SK-N-MC (cell line): Measurements from ENCODE around the gene SH3D21.

Experiments used
- DNase-seq: peaks from one replicate; pipeline ENCODE4 v3.0.0-alpha.2; 2011; ENCODE audit warnings: low read depth, low spot score
- H3K27ac ChIP-seq: fragments of 200-600 bp; sonication (generic); 2 replicates; pipeline ENCODE4 v1.5.1; 2016; ENCODE audit warnings: mixed run types
- H3K36me3 ChIP-seq: fragments of 200-600 bp; sonication (generic); 2 replicates; pipeline ENCODE4 v1.6.1; 2017; ENCODE audit warnings: antibody characterized with exemption, low read length, mixed read lengths; ENCODE audit not compliant: insufficient read depth
- H3K4me3 ChIP-seq: fragments of 200-600 bp; sonication (generic); 2 replicates; pipeline ENCODE4 v1.5.1; 2016
- H3K9ac ChIP-seq: fragments of 200-600 bp; sonication (generic); 2 replicates; pipeline ENCODE4 v1.8.0; 2017; ENCODE audit warnings: mixed run types, mixed read lengths; ENCODE audit not compliant: insufficient read length
- H3K9me3 ChIP-seq: fragments of 200-600 bp; sonication (generic); 2 replicates; pipeline ENCODE4 v1.6.1; 2017; ENCODE audit warnings: low read depth, mild to moderate bottlenecking, antibody characterized with exemption, low read length, moderate library complexity, mixed read lengths
- EZH2 ChIP-seq: fragments of 200-600 bp; sonication (generic); IDR thresholded peaks from one replicate; pipeline ENCODE4 v1.6.1; 2017; ENCODE audit warnings: antibody characterized with exemption
- FOXP2 ChIP-seq: optimal IDR thresholded peaks from 2 replicates; pipeline ENCODE3; 2011; ENCODE audit warnings: mild to moderate bottlenecking, moderate library complexity; ENCODE audit not compliant: insufficient read depth; ENCODE audit errors: extremely low read length, control extremely low read depth
- POLR2AphosphoS5 ChIP-seq: IDR thresholded peaks from 2 replicates; pipeline ENCODE4 v1.6.1; 2012; ENCODE audit warnings: mild to moderate bottlenecking, low read depth, low read length, borderline replicate concordance

SH3D21 gene

GRCh38 chr1:36367066-36367465 is 60.9 kb downstream of the SH3D21 start:
- H3K4me3 ChIP-seq = no peak overlapping the region
- no peak for DNase-seq
- no peaks in the 10 kb centered on the region for H3K9me3 ChIP-seq
- H3K9ac ChIP-seq = no peak overlapping the region
- peaks cover 48% of the 10 kb centered on the region for H3K36me3 ChIP-seq
- H3K27ac ChIP-seq = no peak overlapping the region
- no peak for TF ChIP-seq POLR2AphosphoS5
- TF ChIP-seq FOXP2 = no peak
- no peak for TF ChIP-seq EZH2

GRCh38 chr1:36367798-36368197 is 61.6 kb downstream of the SH3D21 start:
- no peak for DNase-seq
- TF ChIP-seq FOXP2 (no peak), EZH2 (no peak), POLR2AphosphoS5 (no peak)
- Histone ChIP-seq H3K9ac (no peak overlapping the region), H3K9me3 (no peaks in the 10 kb centered on the region), H3K4me3 (no peak overlapping the region), H3K36me3 (peaks cover 44% of the 10 kb centered on the region), H3K27ac (no peak overlapping the region)

- no peaks in the 10 kb centered on the region for H3K9me3 ChIP-seq
- peak overlapping the region; percentile 29 for H3K9ac ChIP-seq
- no peak for DNase-seq
- peaks cover 41% of the 10 kb centered on the region for H3K36me3 ChIP-seq
- H3K27ac ChIP-seq = peak overlapping the region; percentile 55; the same call in 1 of the 2 replicates
- TF ChIP-seq EZH2 = no peak
- no peak for TF ChIP-seq POLR2AphosphoS5
- no peak for TF ChIP-seq FOXP2
- 0 out of 2 replicates have a peak overlapping the region, but pooled peaks have one; percentile 14 for H3K4me3 ChIP-seq
Observed at GRCh38 chr1:36369061-36369861, 63.1 kb downstream of the SH3D21 start.
